HG03469 (cell line): Measurements from ENCODE around the gene RABEP2.
A peak's percentile ranks its signal among the peaks of the same experiment; 100 is the strongest.
"Not testable (repeated sequence)": the region's sequence is repeated elsewhere in the genome, so short reads cannot be mapped to it uniquely, and the experiment has no call there.

Experiments used
- ATAC-seq: cut with Tn5 transposase; IDR thresholded peaks from one replicate; pipeline ENCODE4 v1.9.1; 2021; ENCODE audit warnings: mild to moderate bottlenecking, moderate library complexity, moderate number of reproducible peaks; ENCODE audit not compliant: unreplicated experiment

Gene RABEP2

GRCh38 chr16:28932339-28933141 is 7.5 kb upstream of the RABEP2 start:
- ATAC-seq = no peak

- no peak for ATAC-seq
These were observed 6.8 kb upstream of the RABEP2 start, which contains the start of gene CD19 for GRCh38 chr16:28931801-28932225. TSS of gene CD19 (plus strand) at chr16:28931971. CDS start at chr16:28932001, 30 bp downstream.

- no peak for ATAC-seq
These were observed 5.6 kb upstream of the RABEP2 start for GRCh38 chr16:28930652-28931051.

- ATAC-seq = no peak
These were observed 5.2 kb upstream of the RABEP2 start for GRCh38 chr16:28930203-28930602.

GRCh38 chr16:28927815-28928214 is 2.8 kb upstream of the RABEP2 start:
- no peak for ATAC-seq

- ATAC-seq = not testable (repeated sequence)
These were observed 1.2 kb upstream of the RABEP2 start for GRCh38 chr16:28926284-28926683.

- peak; percentile 12 for ATAC-seq
These were observed 569 bp upstream of the RABEP2 start for GRCh38 chr16:28925386-28926228.

GRCh38 chr16:28924399-28924761 is 658 bp downstream of the RABEP2 start:
- peak; percentile 4 for ATAC-seq

GRCh38 chr16:28923652-28924398 is 1.2 kb downstream of the RABEP2 start:
- ATAC-seq = peak; percentile 51

GRCh38 chr16:28923231-28923587 is 1.8 kb downstream of the RABEP2 start:
- ATAC-seq = no peak

GRCh38 chr16:28918698-28919097 is 6.3 kb downstream of the RABEP2 start:
- ATAC-seq = no peak

GRCh38 chr16:28917095-28917494 is 7.9 kb downstream of the RABEP2 start:
- no peak for ATAC-seq

GRCh38 chr16:28915181-28915580 is 9.9 kb downstream of the RABEP2 start:
- ATAC-seq = no peak

- ATAC-seq = no peak
These were observed 10.9 kb downstream of the RABEP2 start for GRCh38 chr16:28913946-28914724.

- ATAC-seq = no peak
These were observed 12.5 kb downstream of the RABEP2 start for GRCh38 chr16:28912558-28912957.

GRCh38 chr16:28910086-28911031 is 14.7 kb downstream of the RABEP2 start:
- ATAC-seq = no peak

- ATAC-seq = no peak
These were observed 19.2 kb downstream of the RABEP2 start for GRCh38 chr16:28905800-28906372.

- ATAC-seq = no peak
These were observed 19.7 kb downstream of the RABEP2 start for GRCh38 chr16:28905229-28905754.

GRCh38 chr16:28904828-28905227 is 20.2 kb downstream of the RABEP2 start:
- no peak for ATAC-seq
